Bronchial epithelial cell (primary cell): Measurements from ENCODE around the gene KIAA0319L. TPM values are rescaled to one million over a fixed set of nuclear protein-coding genes. Genes with fewer than 3 reads are reported as not detected.
A peak's percentile ranks its signal among the peaks of the same experiment; 100 is the strongest.

Source experiments
- DNase-seq: peaks from one replicate; pipeline ENCODE4 v3.0.0-alpha.2; 2010; ENCODE audit warnings: low read depth
- FAIRE-seq: peaks from 2 replicates; lab custom pipeline; 2011; peaks lifted over from hg19 to GRCh38; lab: Jason Lieb, UNC
- H3K27me3 ChIP-seq: 2 replicates; pipeline ENCODE4 v1.5.1; 2011; ENCODE audit warnings: low read length; ENCODE audit not compliant: control insufficient read depth, insufficient read depth
- H3K36me3 ChIP-seq: 2 replicates; pipeline ENCODE4 v1.5.1; 2011; ENCODE audit warnings: low read length; ENCODE audit not compliant: control insufficient read depth, insufficient read depth
- H3K4me3 ChIP-seq: 2 replicates; pipeline ENCODE4 v1.5.1; 2011; ENCODE audit warnings: mild to moderate bottlenecking, low read depth, low read length, control low read depth
- CTCF ChIP-seq: IDR thresholded peaks from 2 replicates; pipeline ENCODE4 v1.5.1; 2011; ENCODE audit warnings: mild to moderate bottlenecking, moderate library complexity, low read length, control low read depth, inconsistent platforms; ENCODE audit not compliant: insufficient read depth, severe bottlenecking
- total RNA-seq: library from RNA; depleted of rRNA; stranded (reverse); fragments of >200 nt; gene quantifications from 2 replicates; pipeline ENCODE4 v1.2.1, GENCODE V29; 2014

The KIAA0319L gene
- total RNA-seq, 1 donor from 2014 or later: 26.6 TPM

GRCh38 chr1:35436078-35436477 is 121.1 kb downstream of the KIAA0319L start:
- peaks cover 12% of the 10 kb centered on the region for H3K36me3 ChIP-seq
- peak; percentile 80 for FAIRE-seq
- TF ChIP-seq CTCF: no peak

GRCh38 chr1:35434703-35435102 is 122.5 kb downstream of the KIAA0319L start:
- no peak for FAIRE-seq
- Histone ChIP-seq H3K36me3 (peaks cover 8% of the 10 kb centered on the region), H3K27me3 (no peaks in the 10 kb centered on the region), H3K4me3 (no peak overlapping the region)
- TF ChIP-seq CTCF: no peak
- no peak for DNase-seq

More at GRCh38 chr1:35436078-35436477, 121.1 kb downstream of the KIAA0319L start:
- DNase-seq: no peak
- Histone ChIP-seq H3K4me3 (no peak overlapping the region), H3K27me3 (no peaks in the 10 kb centered on the region)

- peaks cover 8% of the 10 kb centered on the region for H3K36me3 ChIP-seq
- no peak for DNase-seq
- TF ChIP-seq CTCF: no peak
- no peak for FAIRE-seq
- H3K4me3 ChIP-seq: no peak overlapping the region
- no peaks in the 10 kb centered on the region for H3K27me3 ChIP-seq
Measured at GRCh38 chr1:35433714-35434113, 123.5 kb downstream of the KIAA0319L start.

GRCh38 chr1:35432231-35432630 is 125.0 kb downstream of the KIAA0319L start:
- H3K27me3 ChIP-seq: no peaks in the 10 kb centered on the region
- TF ChIP-seq CTCF: no peak
- no peak for FAIRE-seq
- DNase-seq: no peak
- no peak overlapping the region for H3K4me3 ChIP-seq
- peaks cover 8% of the 10 kb centered on the region for H3K36me3 ChIP-seq

GRCh38 chr1:35431173-35431599 is 126.0 kb downstream of the KIAA0319L start:
- DNase-seq (no peak), FAIRE-seq (no peak)
- H3K27me3 ChIP-seq: no peaks in the 10 kb centered on the region
- peaks cover 8% of the 10 kb centered on the region for H3K36me3 ChIP-seq
- H3K4me3 ChIP-seq: no peak overlapping the region
- no peak for TF ChIP-seq CTCF

DNA sequence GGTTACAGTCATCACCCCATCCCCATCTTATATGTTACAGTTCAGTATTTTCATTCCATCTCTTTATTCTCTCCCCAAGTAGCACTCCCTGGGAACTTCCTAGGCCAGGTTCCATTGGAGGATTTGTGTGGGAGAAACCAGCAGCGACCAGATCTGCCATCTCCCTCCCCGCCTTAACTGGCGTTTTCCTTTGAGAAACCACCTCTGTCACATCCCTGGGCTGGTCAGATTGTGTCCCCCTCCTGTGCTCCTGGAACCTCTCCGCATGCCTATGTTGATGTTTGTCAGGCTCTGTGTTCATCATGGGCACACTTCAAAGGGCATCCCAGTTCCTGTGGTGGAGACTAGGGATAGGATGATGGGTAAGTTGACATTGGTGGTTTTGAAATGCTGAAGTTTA is 126.4 kb downstream of the KIAA0319L start:
- FAIRE-seq: peak; percentile 40
- no peaks in the 10 kb centered on the region for H3K27me3 ChIP-seq
- H3K36me3 ChIP-seq: peaks cover 8% of the 10 kb centered on the region
- no peak for TF ChIP-seq CTCF
- no peak for DNase-seq
- no peak overlapping the region for H3K4me3 ChIP-seq
